ENCODE data around the gene ADRM1.

The ADRM1 gene

DNA sequence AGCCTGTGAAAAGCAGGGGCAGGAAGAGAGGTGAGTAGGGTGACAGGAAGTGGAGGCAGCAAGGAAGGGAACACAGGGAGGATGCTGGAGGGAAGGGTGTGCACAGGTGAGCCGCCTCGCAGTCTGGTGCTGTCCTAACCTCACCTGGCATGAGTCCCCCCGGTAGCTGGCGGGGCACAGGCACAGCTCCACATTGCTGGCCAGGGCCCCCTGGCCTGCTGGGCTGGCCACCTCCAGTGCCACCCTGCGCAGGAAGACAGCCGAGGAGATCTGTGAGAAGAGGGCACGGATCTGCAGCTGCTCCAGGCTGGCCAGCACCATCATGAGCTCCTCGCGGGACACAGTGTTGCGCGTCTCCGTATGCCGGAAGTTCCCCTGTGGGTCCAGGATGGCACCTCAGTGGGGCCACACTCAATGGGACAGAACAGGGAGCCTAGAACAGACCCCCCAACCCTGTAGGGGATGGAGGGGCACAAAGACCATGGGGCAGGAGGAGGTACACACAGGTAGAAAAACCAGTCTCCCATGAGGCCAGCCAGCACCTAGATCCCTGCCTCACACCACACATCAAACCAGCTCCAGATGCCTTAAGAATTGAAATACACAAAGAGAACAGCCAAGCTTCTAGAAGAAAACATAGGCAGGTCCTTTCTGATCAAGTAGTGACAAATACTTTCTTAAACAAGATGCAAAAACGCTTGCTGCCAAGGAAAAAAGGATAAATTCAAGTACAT, 22.5 kb downstream of the ADRM1 start:
- no peak for DNase-seq (ENCODE audit: low read depth)

DNA sequence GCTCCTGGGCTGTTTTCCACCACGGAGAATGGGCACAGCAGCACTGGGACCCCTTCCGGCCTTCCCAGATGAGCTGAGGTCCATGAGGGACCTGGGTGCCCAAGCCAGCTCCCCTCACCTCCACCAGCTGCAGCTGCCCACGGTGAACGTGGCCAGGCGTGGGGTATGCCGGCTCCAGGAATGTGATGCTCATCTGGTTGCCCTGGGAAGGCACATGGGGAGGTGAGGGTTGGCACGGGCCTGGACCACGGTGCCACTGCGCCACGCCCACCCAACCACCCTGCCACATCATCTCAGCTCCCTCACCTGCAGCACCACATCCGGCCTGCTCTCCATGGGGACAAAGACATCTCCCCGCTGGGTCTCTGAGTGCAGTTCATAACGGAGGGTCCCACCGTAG, 23.8 kb downstream of the ADRM1 start:
- no peak for DNase-seq (ENCODE audit: low read depth)

DNA sequence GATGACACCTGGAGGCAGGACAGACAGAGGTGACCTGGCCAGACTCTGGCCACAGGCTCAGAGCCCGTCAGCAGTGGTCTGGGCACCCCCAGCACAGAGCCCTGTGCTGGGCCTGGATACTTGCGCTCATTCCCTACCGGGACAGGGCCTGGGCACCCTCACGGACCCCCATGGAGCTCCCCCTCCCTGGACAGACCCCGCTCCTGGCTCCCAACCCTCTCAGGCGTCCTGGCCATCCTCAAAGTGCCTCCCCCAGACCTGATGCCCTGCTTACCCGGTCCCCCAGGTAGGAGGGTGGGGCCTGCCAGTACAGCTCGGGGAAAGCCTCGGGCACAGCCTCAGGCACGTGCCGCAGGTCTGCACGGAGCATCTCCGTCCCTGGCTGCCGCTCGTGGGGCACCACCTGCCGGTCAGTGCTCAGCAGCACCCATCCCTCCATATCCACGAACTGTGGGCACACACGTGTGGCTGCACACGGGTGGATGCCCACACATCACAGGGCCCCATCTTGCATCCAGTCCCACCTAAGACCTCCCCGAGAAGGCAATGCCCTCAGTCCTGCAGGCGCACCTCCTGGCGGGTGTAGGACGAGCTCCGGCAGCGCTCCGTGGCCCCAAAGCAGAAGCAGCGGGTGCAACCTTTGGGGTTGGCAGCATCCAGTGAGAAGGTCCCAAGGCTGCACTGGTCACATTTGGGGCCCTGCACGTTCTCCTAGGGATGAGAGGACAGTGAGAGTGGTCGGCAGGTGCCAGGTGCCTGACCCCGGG, 24.3 kb downstream of the ADRM1 start:
- DNase-seq (ENCODE audit: low read depth), result no peak

DNA sequence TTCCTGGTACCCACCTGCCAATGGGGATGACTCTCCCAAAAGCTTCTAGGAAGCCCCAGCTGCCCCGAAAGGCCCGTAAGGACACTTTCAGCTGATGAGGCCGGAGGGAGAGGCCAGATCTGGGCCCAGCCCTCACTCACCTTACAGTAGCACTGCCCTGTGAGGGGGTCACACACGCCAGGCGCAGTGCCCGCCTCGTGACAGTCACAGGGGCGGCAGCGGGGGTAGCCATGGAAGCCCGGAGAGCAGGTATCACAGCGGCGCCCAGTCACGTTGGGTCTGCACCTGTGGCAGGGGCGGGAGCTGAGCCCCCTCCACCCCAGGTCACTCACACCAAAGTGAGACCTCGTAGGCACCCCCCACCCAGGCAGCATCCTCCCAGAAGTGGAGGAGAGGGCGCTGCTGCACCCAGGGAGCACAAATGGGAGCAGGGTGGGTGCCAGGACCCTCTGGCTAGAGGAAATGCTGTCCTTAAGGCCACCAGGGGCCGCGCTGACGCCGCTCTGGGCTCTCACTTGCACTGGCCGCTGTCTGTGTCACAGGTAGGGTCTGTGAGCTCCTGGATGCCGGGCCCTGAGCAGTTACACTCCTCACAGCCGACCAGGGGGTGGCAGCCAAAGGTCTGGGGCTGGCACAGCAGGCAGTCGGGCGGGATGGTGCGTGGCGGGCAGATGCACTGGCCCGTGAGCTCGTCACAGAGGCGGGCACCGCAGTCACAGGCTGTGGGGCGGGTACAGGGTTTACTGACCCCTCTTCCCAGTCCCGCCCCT, 25.1 kb downstream of the ADRM1 start:
- DNase-seq (ENCODE audit: low read depth), result no peak

DNA sequence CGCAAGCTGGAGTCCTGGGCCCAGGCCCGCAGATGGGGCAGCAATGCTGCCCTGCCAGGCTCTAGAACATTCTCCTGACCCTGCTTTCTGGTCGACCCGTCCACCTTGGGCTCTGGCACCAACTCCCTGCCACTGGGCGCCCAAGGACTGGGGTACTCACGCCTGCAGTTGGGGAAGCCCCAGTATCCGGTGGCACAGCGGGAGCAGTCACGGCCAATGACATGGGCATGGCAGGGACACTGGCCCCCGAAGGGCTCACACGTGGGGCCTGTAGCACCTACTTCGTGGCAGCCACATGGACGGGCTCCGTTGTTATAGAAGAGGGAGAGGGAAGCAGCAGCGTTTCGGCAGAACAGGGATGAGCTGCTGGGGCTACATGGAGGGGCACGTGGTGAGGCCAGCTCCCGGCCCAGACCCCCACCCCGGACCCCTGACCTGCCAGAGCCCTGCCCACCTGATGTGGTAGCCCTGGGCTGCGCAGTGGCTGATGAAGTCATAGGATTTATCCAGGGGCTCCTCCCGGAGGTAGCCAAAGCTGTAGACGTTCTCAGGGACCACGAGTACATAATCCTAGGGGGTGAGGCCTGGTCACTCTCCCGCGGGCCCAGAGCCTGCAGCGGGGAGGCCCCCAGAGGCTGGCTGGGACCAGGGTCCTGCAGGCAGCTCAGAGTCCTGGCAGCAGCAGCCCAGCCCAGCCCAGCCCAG, 26.0 kb downstream of the ADRM1 start:
- DNase-seq (ENCODE audit: low read depth), result no peak

DNA sequence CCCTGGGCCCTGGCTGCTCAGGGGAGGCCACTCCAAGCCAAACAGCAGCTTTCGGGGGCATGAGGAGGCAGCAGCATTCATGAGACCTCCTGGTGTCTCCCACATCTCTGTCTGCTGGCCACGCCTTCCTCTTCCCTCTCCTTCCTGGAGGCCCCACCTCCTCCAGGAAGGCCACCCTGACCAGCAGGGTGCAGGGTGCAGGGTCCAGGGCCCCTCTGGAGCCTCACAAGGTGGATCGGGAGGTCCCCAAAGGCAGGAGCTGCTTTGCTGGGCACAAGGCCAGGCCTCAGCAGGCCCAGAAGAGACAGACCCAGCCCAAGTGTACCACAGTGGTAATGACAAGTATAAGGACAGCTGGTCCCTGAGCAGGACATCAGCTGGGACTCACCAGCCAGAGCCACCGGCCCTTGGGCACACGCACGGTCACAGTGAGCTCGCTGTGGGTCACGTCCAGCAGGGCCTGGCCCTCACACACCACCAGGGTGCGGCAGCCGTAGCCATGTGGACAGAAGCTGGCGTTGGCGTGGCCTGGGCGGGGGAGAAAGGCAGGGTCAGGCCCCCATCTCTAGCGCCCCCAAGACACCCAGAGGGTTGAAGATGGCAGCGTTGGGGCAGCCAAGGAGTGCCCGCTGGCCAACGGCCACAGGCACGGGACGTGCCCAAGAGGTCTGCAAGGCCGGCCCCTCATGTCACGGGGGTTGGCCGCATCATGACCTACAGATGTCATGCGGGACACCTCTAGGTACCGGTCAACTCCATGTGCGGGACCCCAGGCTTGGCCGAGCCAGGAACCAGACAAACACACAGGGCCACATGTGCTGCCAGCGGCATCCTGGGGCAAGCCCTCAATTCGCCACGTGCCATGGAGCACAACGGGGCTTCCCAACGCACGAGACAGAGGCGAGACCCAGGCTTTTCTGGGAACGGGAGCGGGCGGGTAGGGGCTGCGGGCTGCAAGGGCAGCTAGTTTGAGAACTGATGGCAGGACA, 26.9 kb downstream of the ADRM1 start:
- no peak for DNase-seq (ENCODE audit: low read depth)

- DNase-seq (ENCODE audit: low read depth), result no peak
These were observed 27.9 kb downstream of the ADRM1 start for GRCh38 chr20:62330576-62331317.

DNA sequence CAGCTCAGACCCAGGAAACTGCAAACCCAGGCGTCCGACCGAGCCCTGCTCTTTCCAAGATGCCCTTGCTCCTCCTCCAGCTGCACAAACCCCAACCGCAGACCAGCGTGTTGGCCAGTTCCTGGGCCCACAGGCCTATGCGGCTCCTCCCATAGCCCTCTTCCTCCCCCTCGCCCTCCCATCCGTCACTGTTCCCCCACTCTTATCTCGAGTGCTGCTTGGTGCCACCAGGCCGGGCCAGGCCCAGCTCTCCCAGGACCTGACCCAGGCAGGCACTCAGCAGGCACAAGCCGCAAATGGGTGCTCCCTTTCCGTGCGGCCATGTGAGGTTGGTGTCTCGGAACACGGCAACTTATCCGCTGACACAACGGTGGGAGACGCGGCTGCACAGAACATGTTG, 28.6 kb downstream of the ADRM1 start:
- no peak for DNase-seq (ENCODE audit: low read depth)

- no peak for DNase-seq (ENCODE audit: low read depth)
These were observed 29.6 kb downstream of the ADRM1 start for GRCh38 chr20:62332421-62332820.

DNA sequence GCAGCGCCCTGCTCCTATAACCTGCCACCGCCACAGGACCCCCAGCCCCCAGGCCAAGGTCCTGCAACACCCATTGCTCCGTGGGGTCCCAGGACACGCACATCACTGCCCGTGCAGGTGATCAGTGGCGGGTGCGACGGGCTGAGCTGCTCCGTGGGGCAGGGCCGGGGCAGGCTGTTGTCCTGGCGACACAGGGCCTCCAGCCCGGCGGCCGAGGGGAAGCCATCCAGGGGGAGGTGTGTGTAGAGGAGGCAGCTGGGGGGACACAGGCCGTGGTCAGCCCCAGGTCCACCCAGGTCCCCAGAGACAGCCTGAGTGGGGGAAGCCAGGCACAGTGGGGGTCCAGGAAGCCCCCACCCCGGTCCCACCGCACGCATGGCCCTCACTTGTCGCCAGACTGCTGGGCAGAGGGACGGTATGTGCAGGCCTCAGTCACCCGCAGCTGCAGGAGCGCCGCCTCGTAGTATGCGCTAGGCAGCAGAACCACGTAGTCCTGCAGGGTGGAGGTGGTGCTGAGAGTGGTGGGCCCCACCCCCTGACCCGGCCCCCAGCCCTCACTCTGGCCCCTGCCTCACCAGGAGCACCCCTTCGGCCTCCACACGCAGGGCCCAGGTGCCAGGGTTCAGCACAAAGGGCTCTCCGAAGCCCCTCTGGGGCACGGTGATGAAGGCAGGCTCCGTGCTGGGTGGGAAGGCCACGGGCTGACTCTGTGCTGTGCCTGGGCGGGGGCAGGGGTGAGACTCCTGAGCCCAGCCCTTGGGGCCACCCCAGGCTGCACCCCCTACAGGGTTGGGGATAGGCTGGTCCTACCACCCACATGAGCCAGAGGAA, 30.4 kb downstream of the ADRM1 start:
- no peak for DNase-seq (ENCODE audit: low read depth)

DNA sequence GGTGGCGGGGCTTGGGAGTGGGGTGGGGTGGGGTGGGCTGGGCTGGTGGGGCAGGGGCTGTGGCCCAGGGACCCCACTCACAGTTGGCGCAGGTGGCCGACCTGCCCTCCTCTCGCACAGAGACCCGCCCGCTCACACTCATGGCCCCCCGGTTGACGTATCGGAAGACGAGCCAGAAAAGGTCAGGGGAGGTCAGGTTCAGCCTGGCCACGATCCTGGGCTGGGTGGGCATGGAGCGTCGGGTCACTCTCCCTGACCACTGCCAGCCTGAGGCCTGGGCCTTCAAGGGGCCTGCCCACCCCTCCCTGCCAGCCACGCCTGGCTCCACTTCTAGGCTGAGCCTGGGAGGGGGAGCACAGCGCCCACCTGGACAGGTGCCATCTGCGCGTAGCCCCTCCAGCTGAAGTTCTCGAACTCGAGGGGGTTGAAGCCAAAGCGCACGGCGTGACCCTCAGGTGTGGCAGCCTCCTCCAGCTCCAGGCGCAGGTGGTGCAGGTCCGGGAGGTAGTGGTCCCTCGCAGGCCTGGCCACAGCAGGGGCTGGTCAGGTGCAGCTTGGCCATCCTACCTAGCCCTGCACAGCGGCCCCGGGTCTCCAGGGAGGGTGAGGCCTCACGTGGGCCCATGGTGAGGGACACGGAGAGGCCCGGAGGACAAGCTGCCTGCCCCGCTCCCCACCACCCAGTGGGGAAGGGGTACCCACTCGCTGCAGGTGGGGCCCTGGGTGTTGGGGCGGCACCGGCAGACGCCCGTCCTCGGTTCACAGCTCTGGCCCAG, 31.2 kb downstream of the ADRM1 start:
- DNase-seq (ENCODE audit: low read depth), result no peak

DNA sequence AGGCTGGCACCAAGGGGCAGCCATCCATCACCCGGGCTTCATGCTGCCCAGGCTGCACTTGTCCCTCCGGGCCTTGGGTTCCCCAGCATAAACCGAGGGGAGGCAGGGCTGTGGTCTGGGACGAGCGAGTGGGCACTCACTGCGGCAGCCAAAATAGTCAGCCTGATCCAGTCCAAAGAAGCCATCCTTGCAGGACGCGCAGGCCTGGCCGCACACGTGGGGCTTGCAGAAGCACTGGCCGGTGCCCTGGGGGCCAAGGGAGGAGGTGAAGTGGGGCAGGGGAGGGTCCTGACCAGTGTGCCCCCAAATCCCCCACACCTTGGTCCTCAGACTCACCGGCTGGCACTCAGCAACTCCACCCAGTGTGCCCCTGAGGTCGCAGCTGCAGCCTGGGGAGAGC, 32.1 kb downstream of the ADRM1 start:
- DNase-seq (ENCODE audit: low read depth), result no peak

- DNase-seq (ENCODE audit: low read depth), result no peak
These were observed 32.7 kb downstream of the ADRM1 start for GRCh38 chr20:62335532-62335931.

DNA sequence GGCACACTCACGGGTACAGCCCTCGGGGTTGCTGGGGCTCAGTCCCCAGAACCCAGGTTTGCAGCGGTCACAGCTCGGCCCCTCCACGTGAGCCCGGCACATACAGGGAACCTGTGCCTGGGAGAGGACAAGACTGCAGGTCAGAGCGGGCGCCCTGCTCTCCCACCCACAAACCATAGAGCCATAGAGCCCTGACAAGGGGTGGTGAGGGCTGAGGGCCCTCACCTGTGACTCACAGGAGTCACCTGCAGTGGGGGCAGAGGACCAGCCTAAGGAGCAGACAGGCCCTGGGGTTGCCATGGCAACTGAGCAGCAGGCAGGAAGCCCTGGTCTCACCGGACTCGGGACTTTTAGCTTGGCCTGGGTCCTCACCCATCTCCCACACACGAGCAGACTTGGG, 33.5 kb downstream of the ADRM1 start:
- no peak for DNase-seq (ENCODE audit: low read depth)

DNA sequence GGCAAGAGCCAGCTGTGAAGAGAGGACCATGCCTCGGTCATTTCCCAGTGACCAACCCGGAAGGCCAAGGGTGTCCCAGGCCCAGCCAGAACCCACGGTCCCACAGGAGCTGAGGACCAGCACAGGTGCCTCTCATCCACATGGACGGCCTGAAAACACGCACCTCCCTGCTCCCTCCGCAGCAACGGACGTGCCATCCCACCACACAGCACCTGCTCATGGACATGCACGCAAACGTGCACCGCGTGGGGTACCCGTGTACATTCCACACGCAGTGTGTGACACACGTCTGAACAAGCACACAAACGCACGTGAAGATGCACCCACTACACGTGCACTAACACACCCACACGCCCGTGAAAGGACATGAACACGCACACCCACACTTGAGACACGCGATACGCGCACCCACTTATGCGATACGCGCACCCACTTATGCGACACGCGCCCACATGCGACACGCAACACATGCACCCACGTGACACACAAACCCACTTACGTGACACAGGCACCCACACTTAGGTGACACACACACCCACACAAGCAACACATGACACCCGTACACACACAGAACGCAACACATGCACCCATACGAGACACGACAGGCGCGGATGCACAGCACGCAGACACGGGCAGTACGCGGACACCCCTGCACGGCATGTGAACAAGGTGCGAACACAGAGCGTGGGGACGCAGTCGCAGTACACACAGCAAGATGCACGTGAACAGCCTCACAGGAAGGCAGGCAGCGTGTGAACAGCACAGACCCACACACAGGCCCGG, 34.2 kb downstream of the ADRM1 start:
- no peak for DNase-seq (ENCODE audit: low read depth)

GRCh38 chr20:62337558-62338293, 34.9 kb downstream of the ADRM1 start:
- DNase-seq (ENCODE audit: low read depth), result no peak

DNA sequence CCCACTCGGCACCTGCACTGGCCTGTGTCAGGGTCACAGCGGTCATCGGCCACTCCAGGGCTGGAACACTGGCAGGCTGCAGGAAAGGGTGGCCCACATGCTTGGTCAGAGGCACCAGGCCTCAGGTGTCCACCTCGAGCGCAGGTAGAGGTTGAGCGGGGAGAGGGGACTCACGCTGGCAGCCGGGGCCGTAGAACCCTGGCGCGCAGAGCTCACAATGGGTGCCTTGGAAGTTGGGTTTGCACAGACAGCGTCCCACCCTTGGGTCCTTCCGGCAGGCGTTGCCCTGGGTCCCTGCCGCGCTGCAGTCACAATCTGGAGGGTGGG, 35.5 kb downstream of the ADRM1 start:
- DNase-seq (ENCODE audit: low read depth), result no peak

Measured in GM04503 (cell line).